ENCODE measurements around the gene IGFBP7. TPM values are rescaled to one million over a fixed set of nuclear protein-coding genes. Genes with fewer than 3 reads are reported as not detected.

Gene IGFBP7
- total RNA-seq, 1 donor from 2014 or later = 7.6 TPM

DNA sequence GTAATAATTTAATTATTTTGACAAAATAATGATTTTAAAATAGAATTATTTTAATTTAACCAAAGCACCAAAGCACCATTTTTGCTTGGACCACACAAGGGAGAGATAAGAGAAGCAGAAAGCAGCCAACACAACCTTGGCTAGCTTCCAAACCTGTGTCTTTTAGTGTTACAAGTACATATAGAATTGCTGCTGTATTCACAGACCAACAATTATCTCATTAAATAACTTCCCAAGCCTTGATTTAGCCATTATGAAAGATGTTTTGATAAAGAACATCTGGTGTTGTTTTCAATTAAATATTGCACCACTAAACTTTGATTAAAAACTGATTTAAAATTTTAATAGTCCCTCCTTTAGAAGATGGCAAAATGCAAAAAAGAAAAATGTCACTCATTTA, 14.0 kb upstream of the IGFBP7 start:
- TF ChIP-seq CTCF (IDR thresholded peaks at IDR 0.05; ENCODE audit: unreplicated experiment) = no peak
- Mint-ChIP-seq H3K36me3 (ENCODE audit: low read depth, unreplicated experiment) (peaks cover 15% of the 10 kb centered on the region), H3K27me3 (ENCODE audit: unreplicated experiment) (peaks cover 4% of the 10 kb centered on the region), H3K4me1 (ENCODE audit: unreplicated experiment) (peaks cover 2% of the 10 kb centered on the region), H3K9me3 (ENCODE audit: unreplicated experiment) (peaks cover 10% of the 10 kb centered on the region), H3K4me3 (ENCODE audit: unreplicated experiment) (no peak overlapping the region), H3K27ac (ENCODE audit: unreplicated experiment) (no peak overlapping the region)
- no peak for DNase-seq (ENCODE audit: low spot score)

DNA sequence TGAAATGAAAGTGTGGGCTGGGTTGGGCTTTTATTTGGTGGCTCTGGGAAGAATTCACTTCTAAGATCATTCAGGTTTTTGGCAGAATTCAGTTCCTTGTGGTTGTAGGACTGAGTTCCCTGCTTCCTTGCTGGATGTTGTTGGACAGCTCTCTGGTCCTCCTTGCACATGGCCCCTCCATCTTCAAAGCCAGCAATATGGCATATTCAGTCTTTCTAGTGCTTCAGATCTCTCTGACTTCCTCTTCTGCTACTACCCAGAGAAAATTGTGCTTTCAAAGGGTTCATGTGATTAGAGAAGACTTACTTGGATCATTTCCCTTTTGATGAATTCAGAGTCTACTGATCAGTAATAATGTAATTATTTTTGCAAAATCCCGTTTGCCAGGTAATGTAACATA, 12.8 kb upstream of the IGFBP7 start:
- Mint-ChIP-seq H3K27me3 (ENCODE audit: unreplicated experiment) (peaks cover 4% of the 10 kb centered on the region), H3K4me1 (ENCODE audit: unreplicated experiment) (peaks cover 6% of the 10 kb centered on the region), H3K27ac (ENCODE audit: unreplicated experiment) (no peak overlapping the region), H3K36me3 (ENCODE audit: low read depth, unreplicated experiment) (peaks cover 9% of the 10 kb centered on the region), H3K4me3 (ENCODE audit: unreplicated experiment) (no peak overlapping the region), H3K9me3 (ENCODE audit: unreplicated experiment) (peaks cover 10% of the 10 kb centered on the region)
- no peak for DNase-seq (ENCODE audit: low spot score)
- TF ChIP-seq CTCF (IDR thresholded peaks at IDR 0.05; ENCODE audit: unreplicated experiment) = no peak

DNA sequence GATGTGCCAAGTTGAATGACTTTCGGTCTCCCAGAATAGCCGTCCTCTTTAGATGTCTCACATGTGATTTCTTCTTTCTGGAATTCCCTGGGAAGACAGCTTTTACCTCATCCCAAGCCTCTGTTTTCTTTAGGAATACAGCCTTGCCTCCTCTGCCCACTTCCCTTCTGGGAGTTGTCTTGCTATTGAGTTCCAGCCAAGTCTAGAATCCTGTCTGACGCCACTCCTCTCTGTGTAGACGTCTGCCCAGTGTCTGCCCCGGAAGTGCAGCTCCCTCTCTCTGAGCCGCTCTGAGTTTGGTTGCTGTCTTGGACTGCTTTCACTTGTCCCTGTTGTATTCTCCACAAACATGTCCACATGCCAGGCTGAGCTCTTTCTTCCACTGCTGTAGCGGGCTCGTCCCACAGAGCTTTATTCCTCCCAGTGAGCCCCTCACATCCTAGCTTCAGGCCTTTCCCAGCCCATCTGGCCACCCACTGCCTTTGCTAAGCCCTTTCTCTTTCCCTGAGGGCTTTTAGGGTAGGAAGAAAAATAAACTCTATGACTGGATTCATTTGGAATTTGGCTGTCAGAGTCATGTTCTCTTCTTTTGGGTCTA, 9.0 kb upstream of the IGFBP7 start:
- Mint-ChIP-seq H3K27ac (ENCODE audit: unreplicated experiment) (no peak overlapping the region), H3K27me3 (ENCODE audit: unreplicated experiment) (no peaks in the 10 kb centered on the region), H3K9me3 (ENCODE audit: unreplicated experiment) (peaks cover 4% of the 10 kb centered on the region), H3K36me3 (ENCODE audit: low read depth, unreplicated experiment) (no peaks in the 10 kb centered on the region), H3K4me3 (ENCODE audit: unreplicated experiment) (no peak overlapping the region), H3K4me1 (ENCODE audit: unreplicated experiment) (peaks cover 11% of the 10 kb centered on the region)
- no peak for DNase-seq (ENCODE audit: low spot score)
- TF ChIP-seq CTCF (IDR thresholded peaks at IDR 0.05; ENCODE audit: unreplicated experiment) = no peak

- Mint-ChIP-seq H3K4me1 (ENCODE audit: unreplicated experiment) (peaks cover 15% of the 10 kb centered on the region), H3K27me3 (ENCODE audit: unreplicated experiment) (peaks cover 3% of the 10 kb centered on the region)
- DNase-seq (ENCODE audit: low spot score) = no peak
These were observed 7.3 kb upstream of the IGFBP7 start for GRCh38 chr4:57117491-57117890.

More at GRCh38 chr4:57117491-57117890, 7.3 kb upstream of the IGFBP7 start:
- TF ChIP-seq CTCF (IDR thresholded peaks at IDR 0.05; ENCODE audit: unreplicated experiment) = no peak
- Mint-ChIP-seq H3K27ac (ENCODE audit: unreplicated experiment) (no peak overlapping the region), H3K36me3 (ENCODE audit: low read depth, unreplicated experiment) (no peaks in the 10 kb centered on the region), H3K9me3 (ENCODE audit: unreplicated experiment) (no peaks in the 10 kb centered on the region), H3K4me3 (ENCODE audit: unreplicated experiment) (no peak overlapping the region)
